C4-2B (cell line): ENCODE data around the gene TAF15.

Experiments
- CTCF ChIP-seq: fragments of 450-650 bp; conservative IDR thresholded peaks from 2 replicates; pipeline ENCODE4 v1.5.1; 2017; ENCODE audit warnings: mild to moderate bottlenecking
- ZFX ChIP-seq: fragments of 450-650 bp; IDR thresholded peaks from 2 replicates; pipeline ENCODE4 v1.6.1; 2017

GRCh38 chr17:35801583-35802224 is 7.6 kb upstream of the TAF15 start:
- TF ChIP-seq ZFX (no peak), CTCF (no peak)
